Heart left ventricle (tissue), 13 donors: ENCODE measurements around the gene NAIF1.

ENCODE experiments used
- CTCF ChIP-seq, 12 donors: fragments of 200-600 bp; sonication (generic) in 4 of 12; IDR thresholded peaks; one replicate each; pipeline versions ENCODE4 v1.5.0 to v1.8.0; 2018 to 2022; ENCODE audit warnings: antibody characterized with exemption in 12 of 12, mild to moderate bottlenecking in 5 of 12
- POLR2A ChIP-seq, 2 donors: fragments of 450-650 bp; IDR thresholded peaks; one replicate each; pipeline ENCODE4 v1.6.1; 2017; ENCODE audit warnings: antibody characterized with exemption in 2 of 2, mild to moderate bottlenecking in 2 of 2, moderate library complexity in 2 of 2
- donor health status: ischemic (EF 13 %, LVEDD 7.1; RV severe dilation, severe dysfunction).
- donor health status: DM: no; HTN: yes; CAD: no.
- donor health status: DM: no; HTN: no; CAD: no.
- donor health status: ischemic (EF 25% LVEDD 6.9; RV normal size, moderate dysfunction).
- donor health status: ischemic (EF 25% LVEDD 5.7; RV mildly dilated, moderate dysfunction).
- donor health status: ischemic (EF 35%, LVEDD 5.7; RV mildly dilated, moderate dysfunction).
- donor health status: nonischemic (EF 11% LVEDD 7.7; RV severe dilation, severe dysfunction).
- donor health status: DM: yes; HTN: yes; CAD: no.
- donor health status: PGD.
- donor health status: ischemic (EF 29% LVEDD 5.4; RV normal size, mild dysfunction).
- donor health status: nonischemic (EF 23%, LVEDD 6.1; RV moderate dilation, normal function).

- TF ChIP-seq CTCF (IDR thresholded peaks at IDR 0.05) (no peak), POLR2A (IDR thresholded peaks at IDR 0.05) (no peak)
Observed at GRCh38 chr9:128085943-128086342, 18.8 kb upstream of the NAIF1 start.
